ENCODE data around the gene BID.
"Not testable (repeated sequence)": the region's sequence is repeated elsewhere in the genome, so short reads cannot be mapped to it uniquely, and the experiment has no call there.

BID gene

GRCh38 chr22:17698276-17698675, 76.0 kb downstream of the BID start:
- not testable (repeated sequence) for DNase-seq

DNA sequence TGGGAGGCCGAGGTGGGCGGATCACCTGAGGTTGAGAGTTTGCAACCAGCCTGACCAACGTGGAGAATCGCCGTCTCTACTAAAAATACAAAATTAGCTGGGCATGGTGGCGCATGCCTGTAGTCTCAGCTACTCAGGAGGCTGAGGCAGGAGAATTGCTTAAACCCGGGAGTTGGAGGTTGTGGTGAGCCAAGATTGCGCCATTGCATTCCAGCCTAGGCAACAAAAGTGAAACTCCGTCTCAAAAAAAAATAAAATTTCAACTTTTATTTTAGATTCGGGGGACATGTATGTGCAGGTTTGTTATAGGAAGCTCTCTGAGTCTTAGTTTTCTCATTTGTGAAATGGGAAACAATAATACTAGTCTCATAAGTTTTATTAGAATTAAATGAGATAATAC, 77.1 kb downstream of the BID start:
- DNase-seq = not testable (repeated sequence)

- DNase-seq = no peak
Observed at GRCh38 chr22:17695986-17696385, 78.3 kb downstream of the BID start.

GRCh38 chr22:17694752-17695151, 79.5 kb downstream of the BID start:
- DNase-seq = no peak

DNA sequence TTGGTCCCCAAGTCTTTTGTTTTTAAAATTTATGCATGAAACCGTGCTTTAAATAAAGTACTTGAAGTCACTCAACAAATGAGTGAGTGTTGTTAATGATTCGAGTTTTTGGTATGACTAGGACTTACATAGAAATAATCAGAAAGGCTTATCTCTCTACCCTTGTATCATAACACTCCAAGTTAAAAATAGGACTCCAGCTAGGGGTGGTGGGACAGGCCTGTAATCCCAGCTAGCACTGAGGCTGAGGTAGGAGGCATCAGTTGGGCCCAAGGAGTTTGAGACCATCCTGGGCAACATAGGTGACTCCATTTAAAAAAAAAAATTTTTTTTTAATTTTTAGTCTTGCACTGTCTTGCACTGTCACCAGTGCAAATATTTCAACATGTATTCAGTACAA, 80.1 kb downstream of the BID start:
- DNase-seq = no peak

GRCh38 chr22:17692841-17693240, 81.4 kb downstream of the BID start:
- DNase-seq = no peak

GRCh38 chr22:17684245-17684644, 90.0 kb downstream of the BID start:
- DNase-seq = no peak

All from T-helper 1 cell (primary cell).